Embryonic facial prominence (tissue), 1 donor: ENCODE measurements around the gene FMN2.
"Not testable (repeated sequence)": the region's sequence is repeated elsewhere in the genome, so short reads cannot be mapped to it uniquely, and the experiment has no call there.

Source experiments
- DNase-seq: peaks from one replicate; pipeline ENCODE4 v3.0.0-alpha.2; 2016; ENCODE audit errors: extremely low spot score

FMN2 gene

DNA sequence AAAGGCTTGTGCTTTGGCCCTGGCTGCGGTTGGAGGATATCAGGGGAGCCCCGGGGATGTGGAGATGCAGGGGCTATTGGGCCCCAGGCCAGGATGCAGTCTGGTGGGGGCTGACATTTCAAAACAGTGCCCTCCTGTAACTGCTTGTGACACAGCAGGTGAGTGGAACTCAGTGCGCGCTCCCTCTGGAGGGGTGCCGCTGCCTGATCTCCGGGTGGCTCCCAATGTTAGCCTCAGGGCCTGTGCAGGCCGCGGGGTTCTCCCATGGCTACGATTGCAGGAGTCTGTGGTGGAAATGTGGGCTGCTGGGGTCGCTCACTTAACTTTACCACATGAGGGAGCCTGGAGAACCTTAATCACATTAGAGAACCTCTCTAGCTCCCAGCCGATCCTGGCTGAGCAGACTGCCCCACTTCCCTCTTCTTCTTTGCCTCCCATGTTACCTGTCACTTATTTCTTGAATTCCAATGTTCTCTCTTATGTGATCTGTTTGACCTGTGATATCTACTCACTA lies 163.2 kb downstream of the FMN2 start:
- DNase-seq: no peak

DNA sequence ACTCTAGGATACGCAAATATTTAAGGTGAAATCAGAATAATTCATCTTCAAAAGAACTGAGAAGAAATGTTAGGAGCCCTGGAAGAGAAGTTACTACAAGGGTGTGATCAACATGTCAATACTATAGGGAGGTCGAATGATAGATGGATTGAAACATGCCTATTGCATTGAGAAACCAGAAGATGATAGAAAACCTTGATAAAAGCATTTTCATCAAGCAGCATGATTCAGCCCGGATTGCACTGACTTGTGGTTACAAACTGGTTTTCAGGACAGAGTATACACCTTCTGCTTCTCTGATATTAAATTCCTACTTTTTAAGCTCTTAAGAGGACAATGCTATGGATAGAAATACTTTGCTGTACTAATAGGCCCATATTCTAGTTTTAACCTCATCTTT lies 164.2 kb downstream of the FMN2 start:
- no peak for DNase-seq

DNA sequence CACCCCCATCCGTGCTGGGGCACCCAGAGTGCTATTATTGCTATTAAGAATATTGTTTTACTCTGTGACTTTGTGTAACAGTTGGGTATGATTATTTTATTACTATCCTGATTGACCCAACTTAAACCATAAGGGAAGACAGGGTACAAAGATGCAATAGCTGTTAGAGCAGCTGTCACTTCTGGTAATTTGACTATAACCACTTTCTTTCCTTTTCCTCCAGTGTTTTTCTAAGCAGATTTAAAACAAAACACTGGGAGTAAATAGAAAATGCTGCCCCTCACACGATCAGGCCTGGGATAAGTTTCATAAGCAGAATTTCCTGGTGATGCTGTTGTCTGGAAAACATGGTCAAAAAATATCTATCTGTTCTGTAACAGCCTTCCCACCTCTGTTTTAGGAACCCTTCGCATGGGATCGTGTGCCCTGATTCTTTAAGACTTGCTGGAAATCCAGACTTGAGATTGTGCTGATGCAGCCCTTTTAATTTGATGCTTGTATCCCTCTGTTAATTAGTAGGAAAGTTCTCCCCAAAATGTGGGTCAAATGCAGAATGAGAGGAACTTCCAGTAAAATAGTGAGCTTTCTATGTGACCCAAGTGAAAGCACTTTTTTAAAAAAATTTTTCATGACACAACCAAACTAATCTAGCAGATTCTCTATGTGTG lies 165.3 kb downstream of the FMN2 start:
- DNase-seq: no peak

DNA sequence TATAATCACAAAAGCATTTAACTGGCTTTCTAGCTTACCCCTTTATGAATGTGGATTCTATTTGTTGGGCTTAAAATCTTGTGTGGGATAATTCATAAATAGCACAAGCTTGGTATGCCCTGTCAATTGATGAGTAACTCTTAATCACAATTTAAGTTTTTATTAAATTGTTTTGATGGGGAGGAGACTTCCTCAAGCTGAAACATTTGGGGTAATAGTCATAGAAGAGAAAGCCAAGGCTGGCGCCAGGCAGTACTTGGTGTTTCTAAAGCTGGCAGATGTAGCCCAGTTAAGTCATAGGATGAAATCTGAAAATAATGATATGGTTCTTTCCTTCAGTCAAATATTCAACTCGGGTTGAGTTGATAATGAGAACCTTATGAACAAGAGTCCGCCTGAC lies 167.2 kb downstream of the FMN2 start:
- peak; percentile 44 for DNase-seq

DNA sequence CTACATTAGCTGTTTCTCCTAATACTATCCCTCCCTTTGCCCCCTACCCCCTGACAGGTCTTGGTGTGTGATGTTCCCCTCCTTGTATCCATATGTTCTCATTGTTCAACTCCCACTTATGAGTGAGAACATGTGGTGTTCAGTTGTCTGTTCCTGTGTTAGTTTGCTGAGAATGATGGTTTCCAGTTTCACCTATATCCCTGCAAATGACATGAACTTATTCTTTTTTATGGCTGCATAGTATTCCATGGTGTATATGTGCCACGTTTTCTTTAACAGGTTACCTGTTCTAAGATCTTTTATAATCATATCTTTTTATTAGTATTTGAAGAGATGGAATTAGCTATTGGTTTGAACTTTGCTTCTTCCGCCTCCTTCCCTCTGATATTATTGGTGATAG lies 172.8 kb downstream of the FMN2 start:
- DNase-seq: not testable (repeated sequence)

DNA sequence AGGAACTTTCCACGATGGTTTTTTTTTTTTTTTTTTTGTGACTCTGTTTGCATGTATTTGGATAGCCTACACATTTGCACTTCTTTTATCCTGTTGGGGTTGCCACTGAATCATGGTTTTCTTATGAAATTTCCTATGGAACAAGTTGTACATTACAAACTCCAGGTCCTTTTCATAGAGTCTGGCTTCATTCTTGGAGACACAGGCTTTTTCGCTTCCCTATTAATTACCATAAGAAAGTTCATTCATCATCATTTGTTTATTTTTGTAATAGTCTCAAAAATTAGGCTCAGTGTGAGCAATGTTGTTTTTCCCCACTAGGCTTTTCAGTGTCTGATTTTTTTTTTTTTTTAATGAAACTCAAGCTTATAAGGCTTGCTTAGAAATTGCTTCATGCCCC lies 179.4 kb downstream of the FMN2 start:
- DNase-seq: no peak

DNA sequence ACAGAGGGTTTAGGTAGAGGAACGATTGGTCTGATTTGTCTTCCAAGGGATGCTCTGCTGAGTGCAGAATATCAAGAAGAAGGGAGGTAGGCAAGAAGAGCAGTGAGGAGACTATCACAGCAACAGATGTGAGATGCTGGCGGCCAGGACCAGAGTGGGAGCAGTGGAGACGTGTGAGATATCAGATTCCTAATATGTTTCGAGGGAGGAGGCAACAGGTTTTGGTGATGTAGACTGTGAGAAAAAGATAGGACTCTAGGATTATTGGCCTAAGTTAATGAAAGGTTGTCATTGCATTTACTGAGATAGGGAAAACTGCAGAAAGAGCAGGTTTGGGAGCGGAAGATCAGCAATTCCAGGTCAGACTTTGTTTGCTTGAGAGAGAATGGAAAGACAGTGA lies 182.9 kb downstream of the FMN2 start:
- no peak for DNase-seq

DNA sequence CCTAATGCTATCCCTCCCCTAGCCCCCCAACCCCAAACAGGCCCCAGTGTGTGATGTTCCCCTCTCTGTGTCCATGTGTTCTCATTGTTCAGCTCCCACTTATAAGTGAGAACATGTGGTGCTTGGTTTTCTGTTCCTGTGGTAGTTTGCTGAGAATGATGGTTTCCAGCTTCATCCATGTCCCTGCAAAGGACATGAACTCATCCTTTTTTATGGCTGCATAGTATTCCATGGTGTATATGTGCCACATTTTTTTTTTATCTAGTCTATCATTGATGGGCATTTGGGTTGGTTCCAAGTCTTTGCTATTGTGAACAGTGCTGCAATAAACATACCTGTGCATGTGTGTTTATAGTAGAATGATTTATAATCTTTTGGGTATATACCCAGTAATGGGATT lies 183.5 kb downstream of the FMN2 start:
- not testable (repeated sequence) for DNase-seq

DNA sequence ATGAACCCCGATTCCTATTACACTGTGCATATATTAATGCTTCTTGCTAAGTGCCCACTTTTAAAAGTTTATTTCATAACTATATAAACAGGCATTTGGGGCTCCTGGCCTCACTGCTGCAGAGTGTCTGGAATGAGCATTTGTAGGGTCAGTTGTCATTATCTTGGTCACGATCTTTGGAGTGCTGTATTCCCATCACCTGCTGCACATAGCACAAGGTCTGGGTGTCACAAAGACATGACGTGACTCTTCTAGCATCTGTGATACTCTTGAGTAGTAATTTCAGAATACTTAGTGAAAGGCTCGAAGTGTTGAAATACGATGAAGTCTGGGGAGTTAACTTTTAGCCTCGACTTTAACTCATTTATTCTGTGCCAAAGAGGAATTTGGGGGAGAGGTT lies 186.4 kb downstream of the FMN2 start:
- no peak for DNase-seq

DNA sequence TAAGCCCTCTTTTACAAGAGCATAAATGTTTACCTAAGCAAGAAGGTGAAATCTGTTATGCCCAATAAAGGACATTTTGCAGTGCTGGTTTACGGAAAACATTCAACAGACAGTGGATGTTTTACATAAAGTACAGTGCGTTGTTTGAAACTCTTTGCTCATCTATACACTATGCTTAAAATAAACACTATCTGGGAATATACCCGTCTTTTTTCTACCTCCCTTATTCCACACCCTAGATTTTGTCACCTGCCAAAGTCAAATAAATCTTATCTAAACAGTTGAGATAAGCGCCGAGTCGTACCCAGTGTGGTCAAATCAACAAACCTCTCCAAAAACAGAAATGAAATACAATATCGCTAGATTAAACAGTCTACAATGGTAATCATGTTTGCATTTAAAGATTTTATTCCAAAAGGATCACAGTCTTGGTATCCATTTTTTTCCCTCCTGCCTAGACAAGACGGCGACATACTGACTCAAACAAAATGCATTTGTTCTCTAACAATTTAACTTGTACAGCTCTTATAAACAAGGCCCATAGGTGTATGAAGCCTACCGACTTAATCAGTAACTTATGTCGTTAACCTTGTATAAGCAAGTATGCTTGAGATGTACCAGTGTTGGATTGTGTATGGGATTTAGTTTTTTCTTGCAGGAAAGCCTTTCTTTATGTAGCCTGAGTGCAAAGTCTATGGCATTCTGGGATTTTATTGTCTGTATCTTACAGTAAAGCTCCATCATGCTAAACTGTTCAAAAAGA lies 189.1 kb downstream of the FMN2 start:
- no peak for DNase-seq

DNA sequence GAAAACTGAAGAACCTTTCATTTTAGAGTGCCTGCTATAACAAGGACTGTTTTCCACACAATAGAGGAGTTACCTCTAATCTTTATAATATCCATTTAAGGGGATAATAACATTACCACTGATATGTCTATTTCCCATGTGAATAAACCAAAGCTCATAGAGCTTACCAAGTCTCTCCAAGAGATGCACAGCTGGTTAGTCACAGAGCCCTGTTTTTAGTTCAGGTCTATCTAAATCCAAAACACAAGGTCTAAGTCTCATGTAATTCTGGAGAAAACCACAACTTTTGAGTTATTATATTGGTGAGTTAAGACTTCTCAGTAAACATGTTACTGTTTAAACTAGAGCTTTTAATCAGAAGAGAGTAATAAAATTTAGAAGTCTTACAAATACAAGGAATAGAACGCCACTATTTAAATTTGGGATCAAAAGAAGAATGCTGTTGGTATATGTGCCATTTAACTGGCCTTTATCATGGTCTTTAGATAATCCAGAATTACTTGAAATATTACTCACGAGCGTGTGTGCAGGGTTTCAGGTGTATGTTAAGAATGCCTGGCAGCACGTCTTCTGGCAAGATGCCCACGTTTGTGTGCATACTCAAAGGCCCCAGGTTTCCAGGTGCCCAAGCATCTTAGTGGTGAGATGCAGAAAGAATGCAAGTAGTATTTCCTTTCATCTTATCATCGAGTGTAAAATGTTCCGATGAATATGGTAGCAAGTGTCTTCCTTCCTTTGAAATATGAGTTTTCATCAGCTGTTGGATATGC lies 190.6 kb downstream of the FMN2 start:
- no peak for DNase-seq

DNA sequence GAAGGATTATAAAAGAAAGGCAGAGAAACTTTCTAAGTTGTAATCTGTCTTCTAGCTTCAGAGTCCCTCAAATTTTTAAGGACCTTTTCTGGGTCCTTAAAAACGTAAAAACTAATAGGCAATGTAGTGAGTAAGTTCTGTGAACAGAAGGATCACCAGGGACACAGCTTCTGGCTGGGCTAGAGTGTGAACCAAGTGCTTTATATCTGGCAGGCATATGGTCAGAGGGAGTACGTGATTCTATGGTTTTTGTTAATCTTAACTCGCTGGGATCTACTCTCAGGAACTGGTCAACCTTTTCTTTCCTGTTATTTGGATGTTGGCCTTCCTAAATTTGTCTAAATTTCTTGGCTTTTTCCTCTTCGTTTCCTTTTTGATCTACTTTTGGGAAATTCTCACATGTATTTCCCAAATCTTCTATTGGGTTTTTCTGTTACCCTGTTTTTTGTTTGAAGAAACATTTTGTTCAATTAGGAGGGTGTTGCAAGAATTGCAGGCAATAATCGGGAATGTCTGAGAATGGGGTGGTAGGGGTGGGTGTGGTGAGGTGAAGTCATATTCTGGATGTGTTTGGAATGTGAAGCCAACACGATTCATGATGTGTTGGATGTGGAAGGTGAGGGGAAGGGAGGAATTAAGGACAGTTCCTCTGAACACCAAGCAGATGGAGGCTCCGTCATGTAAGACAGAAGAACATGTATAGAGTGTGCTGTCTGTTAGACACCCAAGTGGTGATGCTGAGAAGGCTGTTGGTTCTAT lies 193.2 kb downstream of the FMN2 start:
- no peak for DNase-seq

DNA sequence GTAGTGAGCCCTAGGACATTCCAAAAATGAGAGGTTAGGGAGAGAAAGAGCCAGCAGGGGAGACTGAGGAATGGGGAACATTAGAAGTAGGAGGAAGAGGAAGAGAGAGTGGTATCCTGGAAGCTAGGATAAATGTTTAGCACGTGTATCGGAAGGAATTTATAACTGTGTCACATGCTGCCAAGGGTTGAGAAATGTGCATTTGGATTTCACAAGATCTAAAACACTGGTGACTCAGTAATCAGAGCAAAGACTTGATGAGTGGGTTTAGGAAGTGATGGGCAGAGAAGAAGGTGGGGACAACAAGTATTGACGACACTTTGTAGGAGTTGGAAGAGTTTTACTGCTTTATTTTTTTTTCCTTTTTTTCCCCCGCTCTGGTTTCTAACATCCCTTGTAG lies 193.9 kb downstream of the FMN2 start:
- no peak for DNase-seq

DNA sequence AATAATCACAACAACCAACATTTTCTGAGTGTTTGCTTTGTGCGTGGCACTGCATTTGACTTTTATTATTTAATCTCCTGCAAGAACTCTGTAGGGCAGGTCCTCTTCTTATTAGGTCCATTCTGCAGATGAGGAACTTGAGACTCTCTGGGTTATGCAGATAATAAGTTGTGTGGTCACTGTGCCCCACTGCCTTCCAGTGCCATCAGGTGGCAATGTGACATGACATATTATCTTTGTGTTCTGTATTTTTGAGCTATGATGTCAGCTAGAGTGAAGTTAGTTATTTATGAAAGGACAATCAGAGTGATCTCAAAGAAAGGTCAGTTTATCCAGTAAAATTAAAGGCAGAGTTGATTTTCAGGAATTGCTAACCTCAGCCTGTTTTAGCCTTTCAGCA lies 196.0 kb downstream of the FMN2 start:
- no peak for DNase-seq

DNA sequence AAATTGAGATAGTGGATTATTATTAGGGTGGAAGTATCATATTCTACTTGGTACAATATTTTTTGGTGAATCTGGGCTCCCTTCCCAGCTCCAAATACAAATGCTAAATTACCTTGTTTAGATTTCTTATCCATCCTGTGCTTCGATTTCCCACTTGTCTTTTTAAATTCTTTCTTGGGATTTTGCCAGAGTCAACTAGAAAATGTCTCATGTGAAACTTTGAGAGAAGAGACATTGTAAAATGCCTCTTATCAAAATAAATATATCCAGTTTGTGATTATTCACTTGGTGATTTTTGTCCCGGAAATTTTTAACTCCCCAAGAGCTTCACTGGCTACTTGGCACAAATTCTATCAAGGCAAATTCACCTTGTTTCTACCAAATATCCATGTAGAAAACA lies 202.0 kb downstream of the FMN2 start:
- no peak for DNase-seq

DNA sequence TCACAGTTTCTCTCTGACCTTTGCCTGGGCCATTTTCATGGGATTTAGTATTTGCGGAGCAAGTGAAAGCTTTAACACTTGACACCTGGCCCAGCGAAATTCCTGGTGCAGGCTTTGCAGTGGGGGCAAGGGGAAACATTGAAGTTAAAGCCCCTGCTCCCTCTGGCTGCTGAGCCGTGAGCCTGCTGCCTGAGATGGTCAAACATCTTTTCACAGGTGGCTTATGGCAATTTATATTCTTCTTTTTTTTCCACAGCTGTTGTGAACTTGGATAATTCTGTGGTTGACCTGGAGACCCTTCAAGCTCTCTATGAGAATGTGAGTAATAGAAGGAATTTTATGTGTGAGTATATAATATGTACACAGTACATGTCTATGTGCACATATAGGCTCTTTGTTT lies 202.9 kb downstream of the FMN2 start:
- DNase-seq: no peak

DNA sequence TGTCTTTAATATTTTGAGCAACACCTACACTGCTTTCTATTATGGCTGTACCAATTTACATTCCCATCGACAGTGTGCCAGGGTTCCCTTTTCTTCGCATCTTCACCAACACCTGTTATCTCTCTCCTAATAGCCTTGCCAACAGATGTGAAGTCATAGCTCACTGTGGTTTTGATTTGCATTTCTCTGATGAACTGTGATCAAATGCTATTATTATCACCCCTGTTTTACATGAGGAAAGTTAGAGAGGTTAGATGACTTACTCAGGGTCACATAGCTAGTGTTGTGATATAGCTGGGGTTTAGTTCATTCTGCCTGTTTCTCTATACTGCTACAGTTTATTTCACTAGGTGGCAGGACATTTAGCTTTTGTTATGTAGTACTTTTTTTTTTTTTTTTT lies 204.1 kb downstream of the FMN2 start:
- no peak for DNase-seq

DNA sequence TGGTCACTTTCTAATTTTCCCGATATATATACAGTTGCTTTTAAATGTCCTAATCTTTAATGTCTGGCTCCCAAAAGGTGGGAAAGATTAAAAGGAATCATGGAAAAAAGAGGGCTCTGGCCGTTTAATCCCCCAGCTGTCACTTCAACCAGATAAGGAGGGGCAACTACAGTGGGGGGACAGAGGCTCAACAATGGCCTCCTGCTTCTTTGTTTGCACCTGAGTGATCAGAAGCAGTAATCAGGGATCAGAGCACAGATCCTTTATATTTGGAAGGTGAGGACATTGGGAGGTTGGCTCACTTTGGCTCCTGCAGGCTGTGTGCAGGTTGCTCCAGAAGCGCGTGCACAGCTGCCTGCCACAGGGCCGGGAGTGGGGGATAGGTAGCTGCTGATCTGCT lies 212.8 kb downstream of the FMN2 start:
- DNase-seq: no peak

DNA sequence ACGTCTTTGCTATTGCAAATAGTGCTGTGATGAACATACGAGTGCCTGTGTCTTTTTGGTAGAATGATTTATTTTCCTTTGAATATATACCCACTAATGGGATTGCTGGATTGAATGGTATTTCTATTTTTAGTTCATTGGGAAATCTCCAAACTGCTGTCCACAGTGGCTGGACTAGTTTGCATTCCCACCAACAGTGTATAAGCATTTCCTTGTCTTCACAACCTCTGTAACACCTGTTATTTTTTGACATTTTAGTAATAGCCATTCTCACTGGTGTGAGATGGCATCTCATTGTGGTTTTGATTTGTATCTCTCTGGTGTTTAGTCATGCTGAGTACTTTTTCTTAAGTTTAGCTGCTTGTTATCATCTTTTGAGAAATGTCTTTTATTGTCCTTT lies 215.0 kb downstream of the FMN2 start:
- DNase-seq: no peak

DNA sequence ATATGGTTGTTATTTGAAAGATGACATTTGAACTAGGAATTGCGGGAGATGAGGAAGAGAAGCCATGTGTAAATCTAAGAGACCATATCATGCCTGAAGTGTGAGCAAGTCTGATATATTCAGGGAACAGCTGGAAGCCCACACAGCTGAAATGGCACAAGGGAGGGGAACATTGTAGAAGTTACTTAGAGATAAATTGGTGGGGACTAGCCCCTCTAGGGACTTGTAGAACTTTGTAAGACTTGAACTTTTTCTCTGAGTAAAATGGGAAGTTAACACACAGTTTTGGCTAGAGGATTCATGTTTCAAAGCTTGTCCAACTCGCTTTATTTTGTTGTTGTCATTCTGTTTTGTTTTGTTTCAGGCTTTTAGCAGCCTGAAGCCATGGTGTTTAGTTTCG lies 216.4 kb downstream of the FMN2 start:
- DNase-seq: no peak

DNA sequence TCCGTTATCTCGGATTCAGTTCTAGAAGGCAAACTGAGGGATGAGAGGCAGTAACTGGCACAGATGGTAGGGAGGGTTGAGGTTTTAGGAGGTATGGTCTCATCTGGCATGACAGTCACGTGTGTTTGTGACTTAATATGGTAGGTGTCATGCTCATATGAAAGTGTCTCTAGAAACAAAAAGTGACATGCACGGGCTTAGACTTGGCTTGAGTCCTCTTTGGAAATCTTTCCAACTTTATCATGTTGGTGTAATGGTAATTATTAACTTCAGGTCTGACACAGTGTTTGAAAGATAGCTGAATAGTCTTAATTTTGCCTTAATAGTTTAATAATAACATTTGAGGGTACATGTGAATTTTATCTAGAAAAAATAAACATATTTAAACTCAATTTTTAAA lies 218.1 kb downstream of the FMN2 start:
- DNase-seq: no peak
